Measurements from ENCODE around the gene MEF2C.

DNA sequence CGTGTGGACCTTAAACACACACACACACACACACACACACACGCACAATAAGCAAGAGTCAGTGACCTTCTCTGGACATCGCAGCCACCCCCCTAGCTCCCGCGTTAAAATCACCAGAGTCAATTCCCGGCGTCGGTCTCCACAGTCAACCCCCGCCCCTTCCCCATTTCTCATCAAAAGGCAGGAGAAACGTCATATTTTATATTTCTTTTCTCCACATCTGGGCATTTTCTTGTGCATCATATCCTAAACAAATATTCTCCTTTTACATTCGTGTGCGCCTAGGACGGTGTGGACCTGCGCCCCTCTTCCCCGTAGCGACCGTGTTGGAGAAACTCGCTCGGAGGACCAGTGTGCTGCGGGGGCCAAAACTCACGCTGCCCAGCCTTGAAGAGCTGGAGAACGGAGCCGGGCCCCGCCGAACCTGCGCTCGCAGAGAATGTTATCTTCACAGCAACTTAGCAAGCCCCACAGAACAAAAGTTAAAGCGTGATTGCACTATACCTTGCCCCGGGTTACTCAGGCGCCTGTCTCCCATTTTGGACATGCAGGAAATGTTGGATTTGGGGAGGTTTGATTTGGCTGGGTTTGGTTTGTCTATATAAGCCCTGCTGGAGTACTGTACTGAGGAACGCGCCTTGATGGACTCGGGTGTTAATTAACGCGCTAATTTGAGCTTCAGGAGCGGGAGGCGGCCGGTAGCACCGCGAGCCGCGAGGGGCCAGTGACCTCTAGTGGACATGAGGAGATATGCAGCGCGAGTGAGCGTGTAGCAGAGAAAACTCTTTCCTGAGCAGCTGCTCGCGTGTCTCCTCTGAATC is 192.4 kb downstream of the MEF2C start:
- TF ChIP-seq EZH2 (IDR thresholded peaks at IDR 0.05) (no peak), POLR2AphosphoS5 (IDR thresholded peaks at IDR 0.05; ENCODE audit: borderline replicate concordance, low read depth, low read length) (no peak)
